Frontal cortex (tissue), 4 donors: ENCODE data around the gene SPACDR. TPM values are rescaled to one million over a fixed set of nuclear protein-coding genes. Genes with fewer than 3 reads are reported as not detected.
"Not testable (repeated sequence)": the region's sequence is repeated elsewhere in the genome, so short reads cannot be mapped to it uniquely, and the experiment has no call there.

Experiments
- DNase-seq, 2 donors: peaks; one replicate each; pipeline ENCODE4 v3.0.0; 2012; ENCODE audit warnings: low spot score in 2 of 2
- FAIRE-seq: peaks from 2 replicates; lab custom pipeline; 2012; peaks lifted over from hg19 to GRCh38; lab: Jason Lieb, UNC
- total RNA-seq: library from RNA; depleted of rRNA; stranded (reverse); fragments of >200 nt; gene quantifications from one replicate; pipeline ENCODE4 v1.2.3, GENCODE V29; 2014
- donor health status: control.
- donor health status: control.
- donor health status: control.

SPACDR gene
- total RNA-seq, 1 donor from 2014 or later = not detected

DNA sequence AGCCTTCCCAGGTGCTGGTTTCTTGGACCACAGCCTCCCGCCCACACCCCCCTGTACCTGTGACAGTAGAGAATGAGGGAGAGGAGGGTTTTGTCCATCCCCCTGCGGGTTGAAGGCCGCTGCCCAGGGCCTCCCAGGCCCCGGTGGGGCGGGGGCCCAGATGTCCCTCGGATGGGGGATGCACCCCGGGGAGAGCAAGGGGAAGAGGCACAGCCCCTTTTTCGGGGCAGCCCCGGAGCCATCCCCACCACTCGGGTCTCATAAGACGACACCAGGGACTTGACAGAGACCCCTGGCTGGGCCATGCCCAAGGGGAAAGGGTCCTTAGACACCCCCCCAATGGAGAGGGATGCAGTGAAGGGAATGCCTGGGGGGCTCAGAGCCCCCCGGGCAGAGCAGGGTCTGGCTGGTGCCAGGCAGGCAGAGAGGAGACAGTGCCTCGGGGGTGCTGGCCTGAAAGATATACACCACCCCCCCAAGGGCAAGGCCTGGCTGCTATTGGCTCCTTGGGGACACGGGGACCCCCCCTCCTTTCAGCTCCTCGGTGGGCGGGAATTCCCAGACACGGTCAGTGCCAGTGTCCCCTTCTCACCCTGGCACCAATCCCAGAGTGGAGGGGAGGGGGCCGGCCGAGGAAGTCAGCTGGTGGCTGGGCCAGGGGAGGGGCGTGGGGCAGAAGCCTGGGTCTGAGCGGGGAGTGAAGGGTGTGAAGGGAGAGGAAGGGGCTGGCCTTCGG, 3.7 kb upstream of the SPACDR start:
- DNase-seq (peak; percentile 84 to 88), FAIRE-seq (no peak)

DNA sequence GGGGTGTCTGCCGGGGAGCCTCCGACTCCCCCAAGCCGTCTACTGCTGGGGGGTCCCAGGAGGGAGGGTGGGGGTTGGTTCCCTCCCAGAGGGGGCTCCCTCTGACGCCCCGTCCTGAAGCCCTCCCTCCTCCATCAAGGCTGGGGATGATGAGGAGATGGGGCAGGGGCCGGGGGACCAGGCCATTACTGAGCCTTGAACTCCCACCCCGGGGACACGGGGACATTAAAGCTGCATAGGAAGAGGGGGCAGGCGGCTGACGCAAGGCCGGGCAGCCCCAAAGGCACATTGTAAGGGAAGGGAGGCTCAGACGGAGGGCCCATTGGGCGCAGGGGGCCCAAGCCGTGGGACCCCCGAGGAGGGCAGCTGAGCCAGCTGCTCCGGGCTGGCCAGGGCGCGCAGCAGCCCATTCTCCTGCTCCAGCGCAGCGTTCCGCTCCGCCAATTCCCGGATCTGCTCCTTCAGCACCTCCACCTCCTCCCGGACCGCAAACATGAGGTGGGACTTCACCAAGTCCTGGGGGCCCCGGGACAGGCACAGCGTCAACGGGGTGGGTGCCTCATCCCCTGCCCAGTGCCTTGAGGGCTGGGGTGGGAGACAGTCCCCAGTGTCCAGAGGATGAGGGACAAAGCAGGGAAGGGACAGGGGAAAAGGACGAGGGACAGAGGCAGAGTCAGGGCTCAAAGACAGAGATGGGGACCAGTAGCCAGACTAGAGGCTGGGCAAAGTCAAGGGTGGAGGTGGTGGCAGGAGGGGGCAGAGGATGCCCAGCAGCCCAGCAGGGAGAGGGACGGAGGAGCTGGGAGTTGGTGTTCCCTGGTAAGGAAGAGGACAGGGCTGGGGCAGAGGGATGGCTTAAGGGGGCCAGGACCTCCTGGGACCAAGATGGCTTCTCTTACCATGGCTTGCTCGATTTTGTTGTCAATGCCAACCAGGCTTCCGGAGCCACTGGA, 2.9 kb upstream of the SPACDR start:
- no peak for FAIRE-seq
- no peak for DNase-seq

DNA sequence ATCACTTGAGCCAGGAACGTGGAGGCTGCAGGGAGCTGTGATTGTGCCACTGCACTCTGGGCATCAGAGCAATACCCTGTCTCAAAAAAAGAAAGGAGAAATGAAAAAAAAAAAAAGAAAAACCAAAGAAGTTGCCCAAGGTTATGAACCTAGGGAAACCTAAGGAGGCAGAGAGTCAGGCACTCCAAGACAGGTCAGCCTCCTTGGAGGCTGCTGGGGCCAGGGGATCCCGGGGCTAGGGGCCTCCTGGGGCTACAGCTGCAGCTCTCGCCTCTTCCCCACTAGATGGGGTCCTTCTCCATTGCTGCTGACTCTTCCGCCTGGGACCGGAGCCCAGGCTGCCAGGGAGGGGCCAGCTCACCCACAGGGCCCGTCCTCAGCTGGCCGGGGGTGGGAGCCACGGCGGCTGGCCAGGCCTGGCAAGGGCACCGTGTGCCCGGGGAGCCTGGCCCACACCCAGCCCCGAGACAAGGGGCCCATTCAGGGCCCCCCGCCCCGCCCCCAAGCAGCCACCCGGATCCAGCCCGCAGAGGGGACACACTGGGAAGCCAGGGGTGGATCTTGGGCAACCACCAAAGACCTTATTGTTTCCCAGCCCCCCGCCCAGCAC, 1.7 kb upstream of the SPACDR start:
- DNase-seq (peak; percentile 90 to 92), FAIRE-seq (no peak)

GRCh38 chr7:100465299-100465698, 1.2 kb upstream of the SPACDR start:
- DNase-seq = no peak
- no peak for FAIRE-seq

DNA sequence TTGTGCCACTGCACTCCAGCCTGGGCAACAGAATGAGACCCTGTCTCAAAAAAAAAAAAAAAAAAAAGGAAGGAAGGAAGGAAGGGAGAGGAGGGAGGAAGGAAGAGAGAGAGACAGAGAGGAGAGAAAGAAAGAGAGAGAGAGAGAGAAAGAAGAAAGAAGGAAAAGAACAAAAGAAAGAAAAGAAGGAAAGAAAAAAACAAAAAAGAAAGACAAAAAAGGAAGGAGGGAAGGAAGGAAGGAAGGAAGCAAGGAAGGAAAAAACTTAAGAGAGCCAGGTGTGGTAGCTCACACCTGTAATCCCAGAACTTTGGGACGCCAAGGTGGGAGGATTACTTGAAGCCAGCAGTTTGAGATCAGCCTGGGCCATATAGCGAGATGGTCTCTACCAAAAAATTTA, 731 bp upstream of the SPACDR start:
- no peak for FAIRE-seq
- no peak for DNase-seq

DNA sequence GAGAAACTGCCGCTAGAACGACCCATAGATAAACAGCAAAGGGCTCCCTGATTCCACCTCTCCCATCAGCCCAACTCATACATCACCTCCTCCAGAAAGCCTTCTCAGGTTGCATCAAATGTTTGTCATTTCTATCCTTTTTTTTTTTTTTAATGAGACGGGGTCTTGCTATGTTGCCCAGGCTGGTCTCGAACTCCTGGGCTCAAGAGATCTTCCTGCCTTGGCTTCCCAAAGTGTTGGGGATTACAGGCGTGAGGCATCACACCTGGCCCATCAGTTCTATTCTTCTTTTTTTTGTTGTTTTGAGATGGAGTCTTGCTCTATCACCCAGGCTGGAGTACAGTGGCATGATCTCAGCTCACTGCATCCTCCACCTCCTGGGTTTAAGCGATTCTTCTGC, 7.0 kb downstream of the SPACDR start:
- DNase-seq (no peak), FAIRE-seq (no peak)

GRCh38 chr7:100456562-100456961, 7.5 kb downstream of the SPACDR start:
- FAIRE-seq (no peak), DNase-seq (no peak)

DNA sequence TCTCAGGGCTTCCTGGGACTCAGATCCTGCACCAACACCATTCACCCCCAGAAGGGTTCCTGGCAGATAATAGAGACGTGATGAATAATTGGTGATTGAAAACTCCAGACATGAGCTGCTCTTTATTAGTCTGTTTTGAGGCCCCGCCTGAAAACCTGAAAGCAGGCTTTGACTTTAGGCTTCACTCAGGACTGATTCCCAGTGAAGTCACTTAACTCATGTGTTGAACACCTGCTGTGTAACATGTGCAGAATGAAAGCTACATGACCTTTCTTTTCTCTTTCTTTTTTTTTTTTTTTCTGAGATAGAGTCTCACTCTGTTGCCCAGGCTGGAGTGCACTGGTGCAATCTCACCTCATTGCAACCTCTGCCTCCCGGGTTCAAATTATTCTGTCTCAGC, 8.9 kb downstream of the SPACDR start:
- no peak for FAIRE-seq
- DNase-seq = no peak

DNA sequence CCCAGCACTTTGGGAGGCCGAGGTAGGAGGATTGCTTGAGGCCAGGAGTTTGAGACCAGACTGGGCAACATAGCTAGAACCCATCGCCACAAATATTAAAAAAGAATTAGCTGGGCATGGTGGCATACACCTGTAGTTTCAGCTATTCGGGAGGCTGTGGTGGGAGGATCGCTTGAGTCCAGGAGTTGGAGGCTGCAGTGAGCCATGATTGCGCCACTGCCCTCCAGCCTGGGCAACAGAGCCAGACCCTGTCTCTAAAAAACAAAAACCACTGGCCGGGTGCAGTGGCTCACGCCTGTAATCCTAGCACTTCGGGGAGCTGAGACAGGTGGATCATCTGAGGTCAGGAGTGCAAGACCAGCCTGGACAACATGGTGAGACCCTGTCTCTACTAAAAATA, 10.2 kb downstream of the SPACDR start:
- not testable (repeated sequence) for FAIRE-seq, DNase-seq

DNA sequence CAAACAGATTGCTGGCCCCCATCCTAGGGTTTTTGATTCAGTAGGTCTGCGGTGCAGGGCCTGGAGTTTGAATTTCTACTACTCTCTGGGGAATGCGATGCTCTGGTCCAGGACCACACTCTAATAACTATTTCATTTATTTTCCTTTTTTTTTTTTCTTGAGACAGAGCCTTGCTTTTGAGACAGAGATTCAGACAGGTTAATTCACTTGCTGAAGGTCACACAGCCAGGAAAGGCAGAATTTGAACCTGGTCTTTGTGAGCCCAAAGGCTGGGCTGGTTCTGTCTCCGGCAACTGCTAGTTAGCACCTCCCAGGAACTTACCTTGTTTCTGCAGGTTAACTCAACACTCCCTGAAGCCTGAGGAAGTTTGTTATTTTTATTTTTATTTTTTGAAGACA, 11.5 kb downstream of the SPACDR start:
- no peak for DNase-seq
- FAIRE-seq = no peak

- DNase-seq = no peak
- no peak for FAIRE-seq
Observed at GRCh38 chr7:100449190-100449795, 14.8 kb downstream of the SPACDR start.

- FAIRE-seq, DNase-seq: not testable (repeated sequence)
Observed at GRCh38 chr7:100447363-100447762, 16.7 kb downstream of the SPACDR start.

DNA sequence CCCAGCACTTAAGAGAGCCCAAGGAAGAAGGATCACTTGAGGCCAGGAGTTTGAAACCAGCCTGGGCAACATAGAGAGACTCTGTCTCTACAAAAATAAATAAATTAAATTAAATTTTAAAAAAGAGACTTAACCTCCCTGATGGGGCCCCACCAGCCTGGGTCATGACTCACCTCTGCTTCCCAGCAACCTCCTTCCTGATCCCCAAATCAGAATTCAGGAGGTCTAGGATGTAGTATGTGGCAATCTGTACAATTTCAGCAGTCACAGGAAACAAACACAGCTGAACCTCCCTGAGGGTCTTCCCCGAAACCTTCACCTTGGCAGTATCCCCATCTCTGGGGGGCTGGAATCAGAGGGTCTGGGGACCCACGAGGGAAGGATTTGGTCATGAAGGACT, 18.0 kb downstream of the SPACDR start:
- FAIRE-seq = no peak
- no peak for DNase-seq

GRCh38 chr7:100444311-100445278, 19.5 kb downstream of the SPACDR start:
- DNase-seq (no peak), FAIRE-seq (no peak)

DNA sequence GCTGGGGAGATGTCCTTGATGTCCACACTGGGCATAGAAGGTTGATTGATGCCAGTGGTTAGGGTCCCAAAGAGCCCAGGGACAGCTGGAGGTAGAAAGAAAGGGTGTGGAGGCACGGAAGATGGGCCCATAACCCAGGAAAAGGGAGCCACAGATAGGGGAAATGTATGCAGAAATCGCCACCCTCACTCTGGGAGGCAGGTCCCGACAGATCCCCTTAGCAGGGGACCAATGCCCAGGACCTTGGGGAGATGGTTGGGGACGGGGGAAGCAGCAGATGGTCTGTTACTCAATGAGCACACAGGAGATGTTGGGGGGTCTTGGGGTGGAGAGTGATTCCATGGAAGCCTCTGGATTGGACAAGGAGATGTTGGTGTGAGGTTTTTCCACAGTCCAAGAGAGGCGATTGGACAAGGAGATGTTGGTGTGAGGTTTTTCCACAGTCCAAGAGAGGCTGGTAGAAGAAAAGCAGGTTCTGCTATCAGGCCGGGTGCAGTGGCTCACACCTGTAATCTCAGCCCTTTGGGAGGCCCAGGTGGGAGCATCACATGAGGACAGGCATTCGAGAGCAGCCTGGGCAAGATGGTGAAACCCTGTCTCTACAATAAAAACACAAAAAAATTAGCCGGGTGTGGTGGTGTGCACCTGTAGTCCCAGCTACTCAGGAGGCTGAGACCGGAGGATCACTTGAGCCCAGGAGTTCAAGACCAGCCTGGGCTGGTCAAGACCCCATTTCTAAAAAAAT, 20.8 kb downstream of the SPACDR start:
- FAIRE-seq = no peak

GRCh38 chr7:100441641-100442535, 22.2 kb downstream of the SPACDR start:
- FAIRE-seq = no peak
- no peak for DNase-seq

More for the DNA sequence above, 20.8 kb downstream of the SPACDR start:
- no peak for DNase-seq

DNA sequence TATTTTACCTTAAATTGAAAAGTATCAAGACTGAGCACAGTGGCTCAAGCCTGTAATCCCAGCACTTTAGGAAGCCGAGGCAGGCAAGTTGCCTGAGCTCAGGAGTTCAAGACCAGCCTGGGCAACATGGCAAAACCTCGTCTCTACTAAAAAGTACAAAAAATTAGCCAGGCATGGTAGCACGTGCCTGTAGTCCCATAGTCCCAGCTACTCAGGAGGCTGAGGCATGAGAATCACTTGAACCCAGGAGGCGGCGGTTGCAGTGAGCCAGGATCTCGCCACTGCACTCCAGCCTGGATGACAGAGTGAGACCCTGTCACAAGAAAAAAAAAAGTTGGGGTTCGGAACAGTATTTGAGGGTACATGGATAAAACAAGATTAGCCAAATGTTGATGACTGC, 24.8 kb downstream of the SPACDR start:
- not testable (repeated sequence) for DNase-seq, FAIRE-seq
